ENCODE results near the gene ITIH4. TPM values are rescaled to one million over a fixed set of nuclear protein-coding genes. Genes with fewer than 3 reads are reported as not detected.

ITIH4 gene
- total RNA-seq, 2 donors from 2014 or later: 50.6 to 51.4 TPM

DNA sequence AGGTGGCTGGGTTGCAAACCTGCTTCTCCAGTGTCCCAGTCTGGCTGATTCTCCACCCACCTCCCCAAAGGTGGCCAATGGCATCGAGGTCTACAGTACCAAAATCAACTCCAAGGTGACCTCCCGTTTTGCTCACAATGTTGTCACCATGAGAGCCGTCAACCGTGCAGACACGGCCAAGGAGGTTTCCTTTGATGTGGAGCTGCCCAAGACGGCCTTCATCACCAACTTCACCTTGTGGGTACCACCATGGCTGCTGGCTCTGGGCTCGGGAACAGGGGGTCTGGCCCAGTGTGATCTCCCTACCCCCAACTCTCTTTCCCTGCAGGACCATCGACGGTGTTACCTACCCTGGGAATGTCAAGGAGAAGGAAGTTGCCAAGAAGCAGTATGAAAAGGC, 34.1 kb downstream of the ITIH4 start:
- H3K27ac ChIP-seq: no peak overlapping the region
- H3K27me3 ChIP-seq (replicated peaks; ENCODE audit: insufficient read depth): no peaks in the 10 kb centered on the region
- no peak for TF ChIP-seq CTCF (IDR thresholded peaks at IDR 0.05)
- H3K36me3 ChIP-seq: no peaks in the 10 kb centered on the region
- H3K4me1 ChIP-seq (ENCODE audit: control insufficient read depth in 1 of 2, low read depth in 2 of 2): peaks cover 0 to 9% of the 10 kb centered on the region in 2 donors
- ATAC-seq (ENCODE audit: insufficient number of reproducible peaks, low FRiP score, low read depth) (no peak), DNase-seq (ENCODE audit: low spot score) (no peak)
- H3K9me3 ChIP-seq: no peaks in the 10 kb centered on the region
- no peak overlapping the region for H3K4me3 ChIP-seq

DNA sequence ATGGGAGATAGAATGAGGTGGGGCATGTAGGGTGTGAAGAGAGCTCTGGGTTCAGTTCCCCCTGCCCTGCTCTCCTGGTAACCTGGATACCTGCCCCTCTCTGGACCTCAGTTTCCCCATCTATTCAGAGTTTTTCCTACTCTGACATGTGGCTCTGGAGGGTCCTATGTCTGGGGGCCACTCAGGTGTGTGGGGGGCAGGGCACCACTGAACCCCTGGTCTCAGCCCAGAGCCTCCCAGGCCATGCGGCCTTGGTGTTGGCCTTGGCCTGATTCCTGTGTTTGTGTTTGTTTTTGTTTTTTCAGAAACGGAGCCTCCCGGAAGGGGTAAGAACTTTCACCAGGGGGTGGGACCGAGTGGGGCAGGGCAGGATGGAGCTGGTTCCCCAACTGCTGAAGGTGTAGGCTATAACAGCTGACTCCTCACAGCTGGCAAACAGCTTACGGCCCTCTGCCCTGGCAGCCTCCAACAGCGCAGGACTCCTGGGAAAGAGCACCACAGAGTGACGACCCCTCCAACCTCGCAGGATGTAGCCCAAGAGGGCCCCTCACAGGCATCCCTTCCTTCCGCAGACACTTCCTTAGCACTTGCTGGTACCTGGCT, 35.1 kb downstream of the ITIH4 start:
- ATAC-seq (ENCODE audit: insufficient number of reproducible peaks, low FRiP score, low read depth) (no peak), DNase-seq (ENCODE audit: low spot score) (no peak)
- H3K4me3 ChIP-seq: no peak overlapping the region
- no peaks in the 10 kb centered on the region for H3K27me3 ChIP-seq (replicated peaks; ENCODE audit: insufficient read depth)
- H3K4me1 ChIP-seq (ENCODE audit: control insufficient read depth in 1 of 2, low read depth in 2 of 2): peaks cover 0 to 9% of the 10 kb centered on the region in 2 donors
- no peak for TF ChIP-seq CTCF (IDR thresholded peaks at IDR 0.05)
- no peak overlapping the region for H3K27ac ChIP-seq
- H3K9me3 ChIP-seq: no peaks in the 10 kb centered on the region
- H3K36me3 ChIP-seq: no peaks in the 10 kb centered on the region

DNA sequence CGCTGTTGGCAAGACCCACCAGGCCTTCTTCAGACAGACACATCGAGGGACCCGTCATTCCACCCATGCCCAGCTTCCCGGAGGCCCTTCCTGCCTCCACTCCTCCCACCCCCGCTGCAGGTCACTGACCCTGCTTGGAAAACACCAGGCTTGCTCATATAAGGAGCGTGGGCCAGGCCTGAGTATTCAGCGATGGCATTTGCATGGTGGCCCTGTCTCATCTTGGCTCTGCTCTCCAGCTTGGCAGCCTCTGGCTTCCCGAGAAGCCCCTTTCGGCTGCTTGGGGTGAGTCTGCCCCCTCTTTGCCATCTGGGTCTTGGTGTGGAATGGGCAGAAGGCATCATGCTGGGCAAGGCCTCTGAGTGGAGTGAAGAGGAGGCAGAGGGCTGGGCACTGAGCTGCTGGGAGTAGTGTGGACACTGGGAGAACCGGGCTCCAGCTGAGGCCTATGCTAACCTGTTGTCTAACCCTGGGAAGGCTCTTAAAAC, 35.8 kb downstream of the ITIH4 start, which contains the start of gene ITIH3:
ITIH3 (plus strand) TSS at position 185 of the 488 bp plus-strand sequence; CDS start at position 193, 8 bp downstream.
- no peak for ATAC-seq (ENCODE audit: insufficient number of reproducible peaks, low FRiP score, low read depth)
- DNase-seq (ENCODE audit: low spot score): no peak
- H3K36me3 ChIP-seq: no peaks in the 10 kb centered on the region
- no peak within 1 kb of the TSS for H3K4me3 ChIP-seq
- no peak within 1 kb of the TSS for H3K27ac ChIP-seq
- H3K4me1 ChIP-seq (ENCODE audit: control insufficient read depth in 1 of 2, low read depth in 2 of 2): peaks cover 0 to 9% of the 10 kb centered on the region in 2 donors
- TF ChIP-seq CTCF (IDR thresholded peaks at IDR 0.05): no peak
- H3K27me3 ChIP-seq (replicated peaks; ENCODE audit: insufficient read depth): no peaks in the 10 kb centered on the region
- H3K9me3 ChIP-seq: no peaks in the 10 kb centered on the region

DNA sequence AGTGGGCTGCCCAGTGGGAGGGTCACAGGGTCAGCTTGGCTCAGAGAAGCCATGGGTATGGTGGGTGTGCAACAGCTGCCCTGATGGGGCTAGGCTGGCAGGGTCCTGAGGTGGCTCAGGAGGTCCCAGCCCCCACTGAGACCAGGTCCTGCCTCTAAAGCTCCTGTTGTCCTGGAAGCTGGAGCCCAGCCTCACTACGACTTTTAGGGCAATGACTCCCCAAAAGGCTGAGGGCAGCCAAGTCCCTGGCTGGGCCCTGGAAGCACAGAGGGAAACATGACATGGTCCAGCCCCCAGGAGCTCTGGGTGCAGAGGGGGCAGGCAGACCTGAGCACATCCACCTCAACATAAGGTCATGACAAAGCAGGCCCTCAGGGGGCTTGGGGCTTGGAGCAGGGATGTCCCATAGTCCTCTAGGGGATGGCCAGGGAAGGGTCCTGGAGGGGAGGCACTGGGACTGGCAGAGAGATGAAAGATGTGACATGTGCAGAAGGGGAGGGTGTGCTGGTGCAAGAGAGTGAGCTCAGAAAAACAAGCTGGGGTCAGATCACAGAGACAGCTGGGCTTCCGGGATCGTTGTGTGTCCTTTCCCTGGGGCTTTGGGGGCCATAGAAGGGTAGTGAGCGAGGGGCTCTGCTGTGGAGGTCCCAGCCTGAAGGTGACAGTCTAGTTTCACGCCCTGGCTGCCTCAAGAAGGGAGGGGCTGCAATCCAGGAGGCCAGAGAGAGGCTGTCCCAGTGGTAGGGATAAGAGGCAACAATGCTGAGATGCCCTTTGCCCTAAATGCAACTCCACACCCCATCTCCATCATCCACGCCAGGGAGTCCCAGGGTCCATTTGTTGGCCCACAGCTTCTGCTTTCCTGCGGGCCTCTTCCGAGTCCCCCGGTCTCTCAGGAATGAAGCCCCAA, 36.5 kb downstream of the ITIH4 start:
- no peak for DNase-seq (ENCODE audit: low spot score)
- Histone ChIP-seq H3K36me3 (no peaks in the 10 kb centered on the region), H3K27ac (no peak overlapping the region), H3K9me3 (no peaks in the 10 kb centered on the region), H3K4me1 (ENCODE audit: control insufficient read depth in 1 of 2, low read depth in 2 of 2) (peaks cover 0 to 9% of the 10 kb centered on the region in 2 donors), H3K27me3 (replicated peaks; ENCODE audit: insufficient read depth) (no peaks in the 10 kb centered on the region), H3K4me3 (no peak overlapping the region)
- no peak for TF ChIP-seq CTCF (IDR thresholded peaks at IDR 0.05)
- ATAC-seq (ENCODE audit: insufficient number of reproducible peaks, low FRiP score, low read depth): no peak

Measured in thoracic aorta (tissue), 2 donors.